ENCODE results near the gene MRPL12.

GRCh38 chr17:81727324-81728031 lies 24.3 kb downstream of the MRPL12 start:
- TF ChIP-seq CTCF (conservative IDR thresholded peaks at IDR 0.05 in 1 of 2, IDR thresholded peaks at IDR 0.05 in 1 of 2; ENCODE audit: low read depth in 1 of 2, low read length in 2 of 2) (no peak), EZH2 (IDR thresholded peaks at IDR 0.05; ENCODE audit: low read length, missing control alignments) (no peak)
